ENCODE data around the gene RBPJ.

DNA sequence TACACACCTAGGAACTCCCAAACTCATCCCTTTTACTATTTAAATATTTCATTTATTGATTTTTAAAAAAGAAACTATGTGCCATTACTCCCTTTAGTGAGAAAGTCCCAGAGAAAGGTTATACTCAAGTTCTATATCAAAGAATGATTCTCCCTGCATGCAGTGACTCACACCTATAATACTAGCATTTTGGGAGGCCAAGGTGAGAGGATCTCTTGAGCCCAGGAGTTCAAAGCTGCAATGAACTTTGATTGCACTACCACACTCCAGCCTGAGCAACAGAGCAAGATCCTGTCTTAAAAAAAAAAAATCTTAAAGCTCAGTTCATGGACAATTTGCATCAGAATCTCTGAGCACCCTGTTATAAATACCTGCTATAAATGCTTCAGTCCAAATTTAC is 9.2 kb upstream of the RBPJ start:
- no peak for TF ChIP-seq POLR2AphosphoS5 (IDR thresholded peaks at IDR 0.05; ENCODE audit: low read depth, low read length)
- TF ChIP-seq SIN3A (IDR thresholded peaks at IDR 0.05; ENCODE audit: borderline replicate concordance, insufficient read depth, low read length), result no peak
- TF ChIP-seq TAF1 (IDR thresholded peaks at IDR 0.05; ENCODE audit: borderline replicate concordance, insufficient read depth, low read length), result no peak
- no peak for TF ChIP-seq REST (IDR thresholded peaks at IDR 0.05; ENCODE audit: insufficient read depth in 1 of 2, low read depth in 2 of 2, low read length in 2 of 2)

Data from PFSK-1 (cell line).